SJSA1 (cell line): ENCODE measurements around the gene CLDN6. TPM values are rescaled to one million over a fixed set of nuclear protein-coding genes. Genes with fewer than 3 reads are reported as not detected.

Experiments used
- DNase-seq, 2 experiments: peaks; one replicate each; pipeline ENCODE4 v3.0.0-alpha.2; 2015 to 2020; ENCODE audit warnings: low spot score in 2 of 2, low read depth in 1 of 2
- H3K27ac ChIP-seq: fragments of 250-450 bp; sonication (Bioruptor Pico); 2 replicates; pipeline ENCODE4 v1.5.1; 2020; ENCODE audit warnings: mild to moderate bottlenecking, moderate library complexity
- H3K27me3 ChIP-seq: fragments of 250-450 bp; sonication (Bioruptor Pico); replicated peaks from 2 replicates; pipeline ENCODE4 v1.5.1; 2020; ENCODE audit warnings: mild to moderate bottlenecking, moderate library complexity
- H3K36me3 ChIP-seq: fragments of 250-450 bp; sonication (Bioruptor Pico); 2 replicates; pipeline ENCODE4 v1.5.1; 2020; ENCODE audit warnings: mild to moderate bottlenecking
- H3K4me1 ChIP-seq: fragments of 250-450 bp; sonication (Bioruptor Pico); replicated peaks from 2 replicates; pipeline ENCODE4 v1.6.1; 2021; ENCODE audit warnings: mild to moderate bottlenecking
- H3K4me3 ChIP-seq: fragments of 250-450 bp; sonication (Bioruptor Pico); 2 replicates; pipeline ENCODE4 v1.5.1; 2020; ENCODE audit warnings: mild to moderate bottlenecking
- H3K9me3 ChIP-seq: fragments of 250-450 bp; sonication (Bioruptor Pico); replicated peaks from 2 replicates; pipeline ENCODE4 v1.5.1; 2020; ENCODE audit warnings: mild to moderate bottlenecking
- total RNA-seq: library from RNA; depleted of rRNA; stranded (reverse); fragments of >200 nt; shearing (Covaris generic); gene quantifications from 2 replicates; pipeline ENCODE4 v1.2.3, GENCODE V29; 2014

The CLDN6 gene
- total RNA-seq, 1 experiment from 2014 or later: not detected

- DNase-seq: no peak
- peaks cover 17% of the 10 kb centered on the region for H3K4me1 ChIP-seq
- H3K4me3 ChIP-seq: no peak overlapping the region
- peaks cover 79% of the 10 kb centered on the region for H3K36me3 ChIP-seq
- no peaks in the 10 kb centered on the region for H3K9me3 ChIP-seq
- H3K27me3 ChIP-seq: no peaks in the 10 kb centered on the region
- no peak overlapping the region for H3K27ac ChIP-seq
These were observed 41.3 kb downstream of the CLDN6 start for GRCh38 chr16:2976673-2977072.

GRCh38 chr16:2976201-2976600, 41.8 kb downstream of the CLDN6 start:
- no peak for DNase-seq
- Histone ChIP-seq H3K4me1 (peaks cover 20% of the 10 kb centered on the region), H3K36me3 (peaks cover 84% of the 10 kb centered on the region), H3K9me3 (no peaks in the 10 kb centered on the region), H3K27ac (no peak overlapping the region), H3K27me3 (no peaks in the 10 kb centered on the region), H3K4me3 (no peak overlapping the region)

DNA sequence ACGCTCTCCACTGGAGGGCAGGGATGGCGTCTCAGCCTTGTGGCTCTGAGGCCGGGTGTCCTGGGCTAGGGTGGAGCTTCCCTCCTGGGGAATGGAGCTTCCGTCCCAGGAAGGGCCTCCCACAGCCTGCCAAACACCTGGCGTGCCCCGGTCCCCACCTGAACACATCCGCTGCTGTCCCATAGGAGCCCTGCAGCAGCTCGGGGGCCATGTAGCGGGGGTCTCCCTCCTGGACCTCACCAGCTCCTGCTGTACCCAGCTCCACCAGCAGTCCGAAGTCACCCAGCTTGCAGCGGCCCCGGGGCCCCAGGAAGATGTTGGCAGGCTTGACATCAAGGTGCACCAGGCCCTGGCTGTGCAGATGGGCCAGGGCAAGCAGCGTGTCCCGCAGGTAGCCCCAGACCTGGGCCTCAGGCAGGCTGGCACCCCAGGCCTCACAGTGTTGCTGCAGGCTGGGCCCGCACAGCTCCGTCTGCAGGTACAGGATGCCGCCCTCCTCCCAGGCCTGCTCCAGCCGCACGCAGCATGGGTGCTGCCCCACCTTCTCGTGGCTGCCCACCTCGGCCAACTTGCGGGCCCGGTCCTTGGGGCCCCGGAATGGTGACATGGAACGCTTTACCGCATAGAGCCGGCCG, 42.7 kb downstream of the CLDN6 start:
- Histone ChIP-seq H3K27ac (no peak overlapping the region), H3K4me3 (no peak overlapping the region), H3K36me3 (peaks cover 93% of the 10 kb centered on the region), H3K4me1 (peaks cover 22% of the 10 kb centered on the region), H3K9me3 (no peaks in the 10 kb centered on the region), H3K27me3 (no peaks in the 10 kb centered on the region)
- no peak for DNase-seq

GRCh38 chr16:2974319-2975056, 43.5 kb downstream of the CLDN6 start:
- H3K9me3 ChIP-seq: no peaks in the 10 kb centered on the region
- peaks cover 92% of the 10 kb centered on the region for H3K36me3 ChIP-seq
- H3K27ac ChIP-seq: no peak overlapping the region
- peaks cover 23% of the 10 kb centered on the region for H3K4me1 ChIP-seq
- no peaks in the 10 kb centered on the region for H3K27me3 ChIP-seq
- no peak for DNase-seq
- no peak overlapping the region for H3K4me3 ChIP-seq

DNA sequence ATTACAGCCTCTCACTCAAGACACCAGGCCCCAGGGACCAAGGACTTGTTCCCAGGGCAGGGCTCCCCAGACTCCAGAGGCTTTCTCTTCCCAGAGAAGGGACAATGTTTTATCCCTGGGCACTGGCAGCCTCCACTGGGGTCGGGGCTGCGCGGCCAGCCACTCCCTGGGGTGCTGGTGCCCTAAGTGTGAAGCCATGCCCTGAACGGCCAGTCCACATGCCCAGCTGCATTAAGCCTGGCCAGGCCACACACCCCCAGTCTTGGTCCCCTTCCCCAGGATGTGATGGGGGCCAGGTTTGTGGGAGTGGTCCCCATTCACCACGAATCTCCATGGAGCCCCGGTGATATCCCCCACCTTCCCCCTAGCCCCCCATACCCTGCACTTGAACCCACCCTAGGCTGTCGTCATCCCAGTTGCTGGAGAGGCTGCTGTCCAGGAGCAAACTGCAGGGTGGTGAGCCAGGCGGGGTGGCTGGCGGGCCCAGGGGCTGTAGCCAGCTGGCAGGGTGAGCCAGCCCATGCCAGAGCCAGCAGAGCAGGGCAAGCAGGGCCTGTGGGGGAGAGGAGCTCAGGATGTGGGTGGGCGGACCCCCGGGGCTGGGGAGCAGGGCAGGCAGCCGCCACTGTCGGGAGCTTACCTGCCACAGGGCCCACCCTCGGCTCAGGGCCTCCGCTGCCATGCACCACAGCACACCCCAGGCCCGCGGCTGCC, 44.2 kb downstream of the CLDN6 start:
- Histone ChIP-seq H3K27ac (no peak overlapping the region), H3K36me3 (peaks cover 90% of the 10 kb centered on the region), H3K27me3 (no peaks in the 10 kb centered on the region), H3K4me3 (no peak overlapping the region), H3K4me1 (peaks cover 23% of the 10 kb centered on the region), H3K9me3 (no peaks in the 10 kb centered on the region; the same call in 1 of the 2 replicates)
- DNase-seq: no peak

GRCh38 chr16:2973093-2973492, 44.9 kb downstream of the CLDN6 start:
- Histone ChIP-seq H3K4me1 (peaks cover 27% of the 10 kb centered on the region), H3K27me3 (no peaks in the 10 kb centered on the region), H3K4me3 (no peak overlapping the region), H3K36me3 (peaks cover 86% of the 10 kb centered on the region), H3K9me3 (no peaks in the 10 kb centered on the region; the same call in 1 of the 2 replicates), H3K27ac (no peak overlapping the region)
- no peak for DNase-seq

DNA sequence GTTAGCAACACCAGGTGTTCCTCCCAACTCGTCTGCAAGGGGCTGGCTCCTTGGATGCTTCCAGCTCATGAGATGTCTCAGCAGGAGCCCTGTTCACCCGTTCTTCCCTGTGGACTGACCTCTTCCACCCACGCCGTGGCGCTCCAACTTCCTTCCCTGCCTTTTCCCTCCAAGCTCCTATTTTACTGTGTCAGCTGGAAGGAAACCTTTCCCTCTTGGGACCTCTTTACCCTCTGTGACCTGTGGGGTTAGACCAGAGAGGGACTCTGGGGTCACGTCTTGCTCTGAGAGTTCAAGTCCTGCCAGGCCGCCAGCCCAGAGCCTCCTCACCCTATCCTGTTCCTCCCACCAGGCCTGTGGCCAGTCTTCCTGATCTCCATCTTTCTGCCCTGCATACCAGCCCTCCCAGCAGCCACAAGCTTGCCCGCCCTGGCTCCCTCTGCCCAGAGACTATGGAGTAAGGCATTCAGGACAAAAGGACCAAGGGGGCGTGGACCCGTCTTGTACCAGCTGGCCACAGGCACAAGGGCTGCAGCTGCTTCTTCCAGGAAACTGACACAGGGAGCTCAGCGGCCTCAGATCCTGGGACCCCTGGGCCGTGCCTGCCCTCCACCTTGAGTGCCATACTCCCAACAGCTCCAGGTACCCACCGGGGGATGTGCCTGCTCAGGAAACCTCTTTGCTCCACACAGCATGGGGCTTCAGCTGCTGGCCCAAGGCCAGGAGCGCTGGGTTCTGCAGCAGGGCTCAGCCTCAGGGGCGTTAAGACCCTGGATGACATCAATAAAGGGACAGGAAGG, 45.8 kb downstream of the CLDN6 start:
- H3K27me3 ChIP-seq: no peaks in the 10 kb centered on the region
- no peaks in the 10 kb centered on the region; the same call in 1 of the 2 replicates for H3K9me3 ChIP-seq
- peaks cover 77% of the 10 kb centered on the region for H3K36me3 ChIP-seq
- no peak overlapping the region for H3K27ac ChIP-seq
- H3K4me3 ChIP-seq: no peak overlapping the region
- DNase-seq: no peak
- peaks cover 27% of the 10 kb centered on the region for H3K4me1 ChIP-seq

DNA sequence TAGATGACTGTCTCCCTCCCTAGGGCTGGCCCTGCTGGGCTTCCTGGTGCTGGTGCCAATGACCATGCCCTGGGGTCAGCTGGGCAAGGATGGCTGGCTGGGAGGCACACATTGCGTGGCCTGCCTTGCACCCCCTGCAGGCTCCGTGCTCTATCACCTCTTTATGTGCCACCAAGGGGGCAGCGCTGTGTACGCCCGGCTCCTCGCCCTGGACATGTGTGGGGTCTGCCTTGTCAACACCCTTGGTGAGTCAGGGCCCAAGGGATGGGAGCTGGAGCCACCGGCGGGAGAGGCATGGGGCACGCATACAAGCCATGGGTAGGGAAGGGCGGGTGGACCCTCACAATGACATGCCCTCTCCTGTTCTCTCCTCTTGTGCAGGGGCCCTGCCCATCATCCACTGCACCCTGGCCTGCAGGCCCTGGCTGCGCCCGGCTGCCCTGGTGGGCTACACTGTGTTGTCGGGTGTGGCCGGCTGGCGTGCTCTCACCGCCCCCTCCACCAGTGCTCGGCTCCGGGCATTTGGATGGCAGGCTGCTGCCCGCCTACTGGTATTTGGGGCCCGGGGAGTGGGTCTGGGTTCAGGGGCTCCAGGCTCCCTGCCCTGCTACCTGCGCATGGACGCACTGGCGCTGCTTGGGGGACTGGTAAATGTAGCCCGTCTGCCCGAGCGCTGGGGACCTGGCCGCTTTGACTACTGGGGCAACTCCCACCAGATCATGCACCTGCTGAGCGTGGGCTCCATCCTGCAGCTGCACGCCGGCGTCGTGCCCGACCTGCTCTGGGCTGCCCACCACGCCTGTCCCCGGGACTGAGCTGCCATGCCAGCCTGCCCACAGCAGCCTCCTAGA, 46.6 kb downstream of the CLDN6 start:
- H3K36me3 ChIP-seq: peaks cover 68% of the 10 kb centered on the region
- H3K27me3 ChIP-seq: no peaks in the 10 kb centered on the region
- no peak overlapping the region for H3K4me3 ChIP-seq
- no peaks in the 10 kb centered on the region; the same call in 1 of the 2 replicates for H3K9me3 ChIP-seq
- peaks cover 27% of the 10 kb centered on the region for H3K4me1 ChIP-seq
- no peak for DNase-seq
- H3K27ac ChIP-seq: no peak overlapping the region

DNA sequence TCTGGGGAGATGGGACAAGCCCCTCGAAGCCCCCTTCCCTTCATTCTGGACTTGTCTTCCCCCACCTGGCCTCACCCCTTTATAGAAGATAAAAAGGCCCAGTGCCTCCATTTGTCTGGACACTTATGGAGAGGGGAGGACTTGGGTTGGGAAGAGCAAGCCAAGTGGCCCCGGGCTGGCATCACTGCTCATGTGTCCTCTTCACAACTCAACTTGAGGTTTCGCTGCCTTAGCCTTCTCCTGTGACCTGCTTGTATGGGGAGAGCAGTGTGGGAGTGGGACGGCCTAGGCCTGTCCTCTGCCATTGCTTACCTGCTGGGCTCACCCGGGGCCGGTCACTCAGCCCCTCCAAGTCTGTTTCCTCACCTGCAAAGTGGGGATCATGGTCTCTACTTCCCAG, 47.4 kb downstream of the CLDN6 start:
- H3K27me3 ChIP-seq: peaks cover 1% of the 10 kb centered on the region; the same call in 1 of the 2 replicates
- H3K27ac ChIP-seq: no peak overlapping the region
- peaks cover 60% of the 10 kb centered on the region for H3K36me3 ChIP-seq
- H3K4me3 ChIP-seq: peak overlapping the region; percentile 86
- no peak for DNase-seq
- no peaks in the 10 kb centered on the region; the same call in 1 of the 2 replicates for H3K9me3 ChIP-seq
- peaks cover 27% of the 10 kb centered on the region for H3K4me1 ChIP-seq

DNA sequence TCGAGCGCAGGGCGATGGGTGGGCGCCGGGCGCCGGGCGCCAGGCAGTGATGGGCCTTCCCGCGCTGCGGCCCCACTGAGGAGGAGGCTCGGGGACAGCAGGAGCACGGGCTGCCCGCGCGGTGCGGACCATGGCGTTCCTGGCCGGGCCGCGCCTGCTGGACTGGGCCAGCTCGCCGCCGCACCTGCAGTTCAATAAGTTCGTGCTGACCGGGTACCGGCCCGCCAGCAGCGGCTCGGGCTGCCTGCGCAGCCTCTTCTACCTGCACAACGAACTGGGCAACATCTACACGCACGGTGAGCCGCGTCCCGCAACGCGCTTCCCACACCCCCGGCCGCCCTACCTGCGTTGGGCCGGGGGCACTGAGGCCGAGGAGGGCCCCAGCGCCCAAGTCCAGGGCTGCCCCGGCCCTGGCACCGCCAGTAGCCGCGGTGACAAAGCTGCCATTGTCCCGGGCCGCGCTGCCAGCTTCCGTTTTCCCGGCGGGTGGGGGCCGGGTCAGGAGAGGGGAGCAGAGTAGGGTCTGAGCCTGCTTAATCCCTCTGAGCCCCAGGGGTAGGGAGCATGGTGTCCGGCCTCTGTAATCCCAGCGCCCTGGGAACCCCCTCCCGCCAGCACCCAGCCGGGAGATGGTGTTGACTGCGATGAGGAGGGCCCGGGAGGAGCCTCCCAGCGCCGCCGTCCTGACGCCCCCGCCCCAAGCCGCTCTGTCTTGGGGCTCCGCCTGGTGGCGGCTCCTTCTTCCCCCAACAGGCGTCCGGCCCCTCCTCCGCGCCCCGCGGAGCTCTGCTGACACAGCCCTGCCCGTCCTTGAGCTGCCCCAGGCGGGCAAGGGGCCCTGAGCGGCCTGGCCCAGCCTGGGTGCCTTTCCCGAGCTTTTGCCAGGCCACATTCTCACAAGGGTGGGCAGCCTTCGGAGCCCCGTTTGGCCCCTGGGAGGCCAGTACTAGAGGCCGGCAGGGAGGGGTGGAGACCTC, 48.1 kb downstream of the CLDN6 start:
- Histone ChIP-seq H3K27ac (peak overlapping the region; percentile 18), H3K36me3 (peaks cover 53% of the 10 kb centered on the region), H3K27me3 (peaks cover 7% of the 10 kb centered on the region), H3K4me1 (peaks cover 28% of the 10 kb centered on the region), H3K9me3 (no peaks in the 10 kb centered on the region; the same call in 1 of the 2 replicates), H3K4me3 (peak overlapping the region; percentile 86)
- DNase-seq: peak; percentile 84 to 88

- DNase-seq: peak; percentile 88 to 96
- peaks cover 37% of the 10 kb centered on the region for H3K4me1 ChIP-seq
- peak within 1 kb of the TSS; percentile 18 for H3K27ac ChIP-seq
- H3K27me3 ChIP-seq: peaks cover 16% of the 10 kb centered on the region
- peaks cover 44% of the 10 kb centered on the region for H3K36me3 ChIP-seq
- no peaks in the 10 kb centered on the region; the same call in 1 of the 2 replicates for H3K9me3 ChIP-seq
- H3K4me3 ChIP-seq: peak within 1 kb of the TSS; percentile 86
These were observed 49.0 kb downstream of the CLDN6 start, which contains the start of gene PAQR4 for GRCh38 chr16:2968738-2969544. TSS of gene PAQR4 (plus strand) at chr16:2969348. CDS start at chr16:2969675, 327 bp downstream.
